Measurements from ENCODE around the gene TBC1D1. TPM values are rescaled to one million over a fixed set of nuclear protein-coding genes. Genes with fewer than 3 reads are reported as not detected.

TBC1D1 gene
- total and polyA plus RNA-seq, 12 donors, result 85.4 to 153 (median 106) TPM

- DNase-seq (no peak), ATAC-seq (no peak)
- H3K27ac ChIP-seq, result no peak overlapping the region
- H3K4me3 ChIP-seq, result no peak overlapping the region
- 86 to 91% methylated on average over 7 of the region's 7 CpGs for WGBS, 2 donors
- no peak for TF ChIP-seq CTCF (IDR thresholded peaks at IDR 0.05)
- peaks cover 0 to 6% (median 0%) of the 10 kb centered on the region in 9 donors for H3K4me1 ChIP-seq
- intact Hi-C loops (cut with DNase I), result no loop called here
- peaks cover 0 to 98% (median 15%) of the 10 kb centered on the region in 9 donors for H3K36me3 ChIP-seq
- H3K27me3 ChIP-seq, result no peaks in the 10 kb centered on the region
- no peaks in the 10 kb centered on the region for H3K9me3 ChIP-seq
These were observed 149.7 kb downstream of the TBC1D1 start for GRCh38 chr4:38040619-38041018.

GRCh38 chr4:38044060-38044459 is 153.2 kb downstream of the TBC1D1 start:
- H3K4me1 ChIP-seq, result peaks cover 0 to 2% (median 0%) of the 10 kb centered on the region in 9 donors
- WGBS, 2 donors, result 90 to 93% methylated on average over 7 of the region's 7 CpGs
- DNase-seq (no peak), ATAC-seq (no peak)
- peaks cover 0 to 100% (median 15%) of the 10 kb centered on the region in 9 donors for H3K36me3 ChIP-seq
- no peaks in the 10 kb centered on the region for H3K9me3 ChIP-seq
- no peak for TF ChIP-seq CTCF (IDR thresholded peaks at IDR 0.05)
- H3K27ac ChIP-seq, result no peak overlapping the region
- no peaks in the 10 kb centered on the region for H3K27me3 ChIP-seq
- no peak overlapping the region for H3K4me3 ChIP-seq
- intact Hi-C loops (cut with DNase I), result no loop called here

GRCh38 chr4:38045289-38045988 is 154.6 kb downstream of the TBC1D1 start:
- 66 to 82% methylated on average over 8 of the region's 8 CpGs for whole genome bisulfite sequencing, 2 donors
- no peak for TF ChIP-seq CTCF (IDR thresholded peaks at IDR 0.05)
- H3K27ac ChIP-seq, result no peak overlapping the region
- no peak for DNase-seq
- peaks cover 0 to 15% (median 2%) of the 10 kb centered on the region in 9 donors for H3K4me1 ChIP-seq
- H3K36me3 ChIP-seq, result peaks cover 0 to 99% (median 21%) of the 10 kb centered on the region in 9 donors
- H3K9me3 ChIP-seq, result no peaks in the 10 kb centered on the region
- H3K27me3 ChIP-seq, result no peaks in the 10 kb centered on the region
- intact Hi-C loops (cut with DNase I), result no loop called here
- ATAC-seq, result no peak
- H3K4me3 ChIP-seq, result no peak overlapping the region

- ATAC-seq, result no peak
- Histone ChIP-seq H3K27me3 (no peaks in the 10 kb centered on the region), H3K27ac (no peak overlapping the region), H3K9me3 (no peaks in the 10 kb centered on the region), H3K4me3 (no peak overlapping the region), H3K36me3 (peaks cover 0 to 98% (median 18%) of the 10 kb centered on the region in 9 donors), H3K4me1 (peaks cover 0 to 29% (median 12%) of the 10 kb centered on the region in 9 donors)
- 82 to 88% methylated on average over 5 of the region's 5 CpGs for WGBS, 2 donors
- TF ChIP-seq CTCF (IDR thresholded peaks at IDR 0.05), result no peak
- DNase-seq, result no peak
- intact Hi-C loops (cut with DNase I), result no loop called here
These were observed 156.0 kb downstream of the TBC1D1 start for GRCh38 chr4:38046727-38047489.
